ENCODE measurements around the gene COLEC12.
A peak's percentile ranks its signal among the peaks of the same experiment; 100 is the strongest.
"Not testable (repeated sequence)": the region's sequence is repeated elsewhere in the genome, so short reads cannot be mapped to it uniquely, and the experiment has no call there.

Gene COLEC12

GRCh38 chr18:422966-423365 lies 77.5 kb downstream of the COLEC12 start:
- DNase-seq, result no peak
- in situ Hi-C loops (cut with HindIII; ENCODE audit: low pct_ligation_motif_present, low pct_unique_long_range_greater_than_20kb, low sequenced_read_pairs), result no loop called here

DNA sequence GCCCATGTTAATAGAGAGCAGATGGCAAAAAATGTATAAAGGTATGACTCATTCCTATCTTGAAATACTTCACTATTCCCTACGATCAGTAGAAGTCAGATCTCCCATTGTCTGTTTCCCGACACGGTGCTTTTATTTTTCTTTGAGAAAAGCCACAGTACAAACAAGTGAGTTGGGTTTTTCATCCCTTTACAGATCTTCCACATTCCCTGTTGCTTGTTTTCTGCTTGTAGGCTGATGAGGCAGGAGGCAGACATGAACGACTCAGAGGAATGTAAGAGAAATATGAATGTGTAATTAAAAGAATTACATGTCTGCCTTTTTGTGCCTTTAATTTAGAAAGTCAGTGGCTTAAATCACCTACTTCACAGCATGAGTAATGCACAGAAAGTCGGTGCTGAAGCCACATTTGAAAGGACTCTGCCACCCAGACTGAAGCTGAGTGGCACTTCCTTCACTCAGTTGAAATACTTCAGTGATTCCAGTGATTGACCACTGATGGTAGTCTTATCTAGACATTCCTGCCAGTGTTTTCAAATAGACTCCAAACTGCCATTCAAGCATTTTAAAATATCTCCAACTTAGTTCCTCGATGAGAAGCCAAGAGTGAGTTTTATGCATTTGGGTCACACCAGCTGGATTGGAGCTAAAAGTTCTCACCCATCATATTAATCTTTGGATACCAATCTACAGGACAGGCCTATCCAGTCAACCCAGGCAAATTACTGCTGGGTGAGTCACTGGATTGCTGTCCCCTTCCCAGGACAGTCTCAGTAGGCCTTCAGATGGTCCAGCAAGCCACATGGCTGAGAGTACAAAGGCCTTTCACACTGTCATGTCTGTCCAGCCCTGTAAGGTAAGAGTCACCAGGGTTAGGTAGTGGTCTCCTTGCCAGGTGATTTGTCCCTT lies 79.0 kb downstream of the COLEC12 start:
- in situ Hi-C loops (cut with HindIII; ENCODE audit: low pct_ligation_motif_present, low pct_unique_long_range_greater_than_20kb, low sequenced_read_pairs), result no loop called here
- no peak for DNase-seq

GRCh38 chr18:420661-421246 lies 79.7 kb downstream of the COLEC12 start:
- DNase-seq, result no peak
- in situ Hi-C loops (cut with HindIII; ENCODE audit: low pct_ligation_motif_present, low pct_unique_long_range_greater_than_20kb, low sequenced_read_pairs), result no loop called here

DNA sequence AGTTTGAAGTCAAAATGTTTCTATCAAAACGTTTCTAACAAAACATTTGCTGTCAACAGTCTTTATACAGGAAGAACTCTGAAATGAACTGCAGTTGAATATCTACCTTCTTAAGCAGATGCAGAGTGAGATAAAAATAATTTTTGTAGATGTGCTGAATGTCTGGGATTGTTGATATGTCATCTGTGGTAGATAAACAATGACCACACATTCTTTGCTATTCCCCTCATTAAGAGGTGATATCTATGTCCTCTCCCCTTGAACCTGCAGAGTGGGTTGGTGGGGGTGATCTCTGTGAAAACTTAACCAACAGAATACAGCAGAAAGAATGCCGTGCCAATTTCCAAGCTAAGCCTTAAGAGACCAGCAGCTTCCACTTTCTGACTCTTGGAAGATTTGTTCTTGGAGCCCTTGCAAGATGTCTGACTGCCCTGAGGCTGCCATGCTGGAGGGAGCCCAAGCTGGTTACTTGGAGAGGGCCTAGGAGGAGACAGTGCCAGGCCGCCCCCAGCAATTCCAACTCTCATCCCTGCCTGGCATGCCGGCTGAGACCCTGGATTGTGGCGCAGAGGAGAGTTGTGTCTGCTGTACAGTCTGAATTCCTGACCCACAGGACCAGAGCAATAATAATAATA lies 80.8 kb downstream of the COLEC12 start:
- no peak for DNase-seq
- in situ Hi-C loops (cut with HindIII; ENCODE audit: low pct_ligation_motif_present, low pct_unique_long_range_greater_than_20kb, low sequenced_read_pairs), result no loop called here

DNA sequence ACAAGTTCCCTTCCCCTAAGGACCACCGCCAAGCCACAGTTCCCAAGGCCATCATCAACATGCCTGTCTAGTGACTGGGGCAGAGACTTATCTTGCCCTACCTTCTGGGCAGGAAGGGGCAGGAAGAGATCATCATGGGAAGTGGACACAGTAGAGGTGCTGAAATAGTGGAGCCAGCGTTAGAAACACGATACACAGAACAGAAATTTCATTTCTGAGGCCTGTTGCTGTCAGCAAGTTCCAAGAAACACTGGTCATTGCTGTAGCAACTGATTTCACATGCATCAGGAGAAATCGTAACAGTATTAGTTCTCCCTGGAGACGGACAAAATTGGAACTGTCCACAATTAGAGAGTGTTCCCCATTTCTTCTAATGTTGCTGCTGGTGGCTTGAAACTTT lies 83.0 kb downstream of the COLEC12 start:
- in situ Hi-C loops (cut with HindIII; ENCODE audit: low pct_ligation_motif_present, low pct_unique_long_range_greater_than_20kb, low sequenced_read_pairs), result no loop called here
- no peak for DNase-seq

DNA sequence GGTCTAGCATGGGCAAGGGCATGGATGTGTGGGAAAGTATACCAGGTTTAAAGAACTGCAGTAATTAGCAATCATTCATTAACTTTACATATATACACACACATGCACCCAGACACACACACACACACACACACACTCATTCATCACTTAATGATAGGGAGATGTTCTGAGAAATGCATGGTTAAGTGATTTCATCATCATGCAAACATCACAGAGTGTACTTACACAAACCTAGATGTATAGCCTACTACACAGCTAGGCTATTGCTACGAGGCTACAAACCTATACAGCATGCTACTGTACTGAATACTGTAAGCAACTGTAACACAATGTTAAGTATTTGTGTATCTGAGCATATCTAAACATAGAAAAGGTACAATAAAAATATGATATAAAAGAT lies 83.6 kb downstream of the COLEC12 start:
- DNase-seq, result no peak
- in situ Hi-C loops (cut with HindIII; ENCODE audit: low pct_ligation_motif_present, low pct_unique_long_range_greater_than_20kb, low sequenced_read_pairs), result no loop called here

DNA sequence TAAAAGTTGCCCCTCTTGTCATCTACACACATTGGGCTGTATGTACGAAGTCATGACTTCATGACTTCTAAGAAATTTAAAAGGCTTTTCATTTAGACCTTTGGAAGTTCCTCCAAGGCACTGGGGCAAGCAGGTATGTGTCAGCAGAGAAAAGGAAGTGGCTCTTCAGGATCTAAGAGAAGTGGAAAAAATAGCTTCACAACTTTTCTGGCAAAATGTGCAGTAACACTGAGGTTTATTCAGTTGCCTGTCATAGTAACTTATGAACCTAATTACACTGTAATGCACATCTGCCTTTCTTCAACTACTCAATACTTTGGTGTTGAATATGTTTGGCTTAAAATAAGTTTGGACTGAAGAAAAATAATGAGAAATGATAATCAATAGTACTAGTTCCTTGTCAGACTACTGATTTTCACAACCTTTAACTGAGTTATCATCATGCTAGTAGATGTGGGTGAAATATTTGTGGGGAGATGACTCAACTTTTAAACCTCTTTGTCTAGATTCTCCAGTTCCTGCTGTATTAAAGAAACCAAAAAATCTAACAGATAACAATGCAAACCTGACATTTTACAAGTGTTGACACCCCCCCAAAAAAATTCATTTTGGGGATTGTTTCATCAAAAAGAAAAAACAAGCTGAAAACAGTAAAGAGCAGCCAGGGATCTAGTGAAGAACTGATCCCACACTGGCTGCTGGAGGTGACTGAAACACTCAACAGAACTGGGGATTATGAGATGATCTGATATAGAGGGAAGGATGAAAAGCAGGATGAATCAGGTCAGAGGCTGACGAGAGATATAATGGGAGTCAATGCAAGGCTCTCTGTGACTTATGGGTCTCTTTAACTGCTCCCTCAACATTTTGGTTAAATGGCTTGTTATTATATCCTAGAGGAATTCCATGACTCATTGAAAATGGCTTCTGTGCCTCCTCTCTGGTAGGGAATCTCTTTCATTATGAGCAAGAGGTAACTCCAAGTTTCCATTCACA lies 84.6 kb downstream of the COLEC12 start:
- in situ Hi-C loops (cut with HindIII; ENCODE audit: low pct_ligation_motif_present, low pct_unique_long_range_greater_than_20kb, low sequenced_read_pairs), result no loop called here
- DNase-seq, result peak; percentile 42

GRCh38 chr18:415047-415446 lies 85.5 kb downstream of the COLEC12 start:
- DNase-seq, result no peak
- in situ Hi-C loops (cut with HindIII; ENCODE audit: low pct_ligation_motif_present, low pct_unique_long_range_greater_than_20kb, low sequenced_read_pairs), result no loop called here

- in situ Hi-C loops (cut with HindIII; ENCODE audit: low pct_ligation_motif_present, low pct_unique_long_range_greater_than_20kb, low sequenced_read_pairs), result no loop called here
- no peak for DNase-seq
Measured at GRCh38 chr18:413233-413632, 87.3 kb downstream of the COLEC12 start.

DNA sequence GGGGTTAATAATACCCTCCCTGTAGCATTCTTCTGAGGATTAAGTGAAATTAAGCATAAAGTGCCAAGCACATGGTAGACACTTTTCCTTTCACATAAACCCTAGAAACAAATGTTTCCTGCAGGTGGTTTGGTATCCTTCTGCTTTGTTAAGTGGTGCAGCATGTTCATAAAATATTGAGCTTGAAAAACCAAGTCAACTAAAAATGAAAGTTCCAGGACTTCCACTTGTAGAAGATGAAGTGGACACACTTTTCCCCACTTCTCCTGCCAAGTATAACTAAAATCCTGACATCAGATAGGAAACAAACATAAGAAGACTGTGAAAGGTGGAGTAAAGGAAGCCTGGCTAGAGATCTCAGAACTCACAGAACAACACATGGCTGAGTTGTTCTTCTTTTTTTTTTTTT lies 90.5 kb downstream of the COLEC12 start:
- DNase-seq, result no peak
- in situ Hi-C loops (cut with HindIII; ENCODE audit: low pct_ligation_motif_present, low pct_unique_long_range_greater_than_20kb, low sequenced_read_pairs), result no loop called here

DNA sequence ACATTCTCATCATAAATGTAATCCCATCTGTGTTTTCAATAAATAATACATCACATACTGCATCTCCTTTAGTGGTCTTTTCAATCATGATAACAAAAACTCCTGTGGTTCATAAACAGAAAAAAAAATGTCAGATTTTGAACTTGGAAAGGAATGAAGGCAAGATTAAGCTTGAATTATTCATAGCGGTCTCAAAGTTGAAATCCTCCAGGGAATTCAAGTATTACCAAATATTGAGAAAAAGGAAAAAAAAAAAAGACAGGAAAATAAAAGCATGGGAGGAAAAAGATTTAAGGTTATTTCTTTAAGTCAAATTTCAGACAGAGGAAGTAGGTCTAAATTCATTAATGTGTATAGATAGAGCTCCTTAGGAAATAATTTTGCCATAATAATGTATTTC lies 92.1 kb downstream of the COLEC12 start:
- in situ Hi-C loops (cut with HindIII; ENCODE audit: low pct_ligation_motif_present, low pct_unique_long_range_greater_than_20kb, low sequenced_read_pairs), result no loop called here

DNA sequence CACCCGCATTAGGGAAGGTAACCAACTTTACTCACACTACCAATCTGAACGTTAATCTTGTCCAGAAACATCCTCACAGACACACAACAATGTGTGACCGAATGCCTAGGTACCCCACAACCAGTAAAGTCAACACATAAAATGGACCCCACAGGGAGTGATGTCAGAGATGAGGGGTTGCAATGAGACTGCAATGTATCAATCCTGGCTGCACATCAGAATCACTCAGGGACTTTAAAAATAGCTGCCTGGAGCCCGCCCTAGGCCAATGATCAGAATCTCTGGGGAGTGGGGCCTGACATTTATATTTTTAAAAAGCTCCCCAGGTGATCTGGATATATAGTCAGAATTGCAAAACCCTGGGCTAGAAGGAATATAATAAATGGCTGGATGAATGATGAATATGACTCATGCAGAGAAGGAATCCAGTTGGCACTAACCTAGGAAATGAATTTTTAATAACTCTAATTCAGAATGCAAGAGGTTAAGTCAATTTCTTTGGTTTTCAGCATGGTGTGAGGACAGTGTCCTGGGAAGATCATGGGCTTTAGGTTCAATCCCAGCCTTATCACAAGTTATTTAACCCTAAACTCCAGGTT lies 92.8 kb downstream of the COLEC12 start:
- DNase-seq, result no peak

More for the DNA sequence above, 92.1 kb downstream of the COLEC12 start:
- DNase-seq, result no peak

GRCh38 chr18:407191-407590 lies 93.3 kb downstream of the COLEC12 start:
- in situ Hi-C loops (cut with HindIII; ENCODE audit: low pct_ligation_motif_present, low pct_unique_long_range_greater_than_20kb, low sequenced_read_pairs), result no loop called here
- DNase-seq, result no peak

More for the DNA sequence above, 92.8 kb downstream of the COLEC12 start:
- in situ Hi-C loops (cut with HindIII; ENCODE audit: low pct_ligation_motif_present, low pct_unique_long_range_greater_than_20kb, low sequenced_read_pairs), result no loop called here

DNA sequence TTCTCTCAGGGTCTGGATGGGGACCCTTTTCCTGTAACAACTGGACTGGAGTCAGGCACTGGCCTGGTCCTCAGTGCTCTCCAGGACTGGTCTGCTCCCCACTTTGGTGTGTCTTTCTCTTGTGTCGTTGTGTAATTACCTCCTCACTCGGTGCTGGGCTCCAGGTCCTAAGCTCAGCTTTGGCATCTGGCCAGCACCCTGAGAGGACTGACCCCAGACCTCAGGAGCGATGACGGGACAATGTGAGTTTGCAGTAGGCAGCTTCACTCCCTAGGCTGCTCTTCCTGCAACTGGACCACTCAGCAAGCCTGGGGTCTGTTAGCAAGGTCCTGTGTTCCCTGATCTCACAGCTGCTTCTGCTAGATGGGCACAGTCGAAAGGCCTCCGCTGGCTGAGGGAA lies 93.8 kb downstream of the COLEC12 start:
- no peak for DNase-seq
- in situ Hi-C loops (cut with HindIII; ENCODE audit: low pct_ligation_motif_present, low pct_unique_long_range_greater_than_20kb, low sequenced_read_pairs), result no loop called here

DNA sequence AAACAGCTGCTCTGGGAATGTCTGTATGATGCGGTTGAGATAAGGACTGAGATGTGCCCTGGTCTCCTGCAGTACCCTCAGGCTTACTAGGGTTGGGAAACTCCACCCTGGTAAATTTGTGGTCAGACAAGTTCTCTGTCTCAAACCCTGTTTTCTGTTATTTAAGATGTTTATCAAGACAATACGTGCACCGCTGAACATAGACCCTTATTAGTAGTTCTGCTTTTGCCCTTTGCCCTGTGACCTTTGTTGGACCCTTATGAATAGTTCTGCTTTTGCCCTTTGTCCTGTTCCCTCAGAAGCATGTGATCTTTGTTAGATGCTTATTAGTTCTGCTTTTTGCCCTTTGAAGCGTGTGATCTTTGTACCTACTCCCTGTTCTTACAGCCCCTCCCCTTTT lies 95.5 kb downstream of the COLEC12 start:
- DNase-seq; in situ Hi-C loops (cut with HindIII; ENCODE audit: low pct_ligation_motif_present, low pct_unique_long_range_greater_than_20kb, low sequenced_read_pairs): not testable (repeated sequence)

DNA sequence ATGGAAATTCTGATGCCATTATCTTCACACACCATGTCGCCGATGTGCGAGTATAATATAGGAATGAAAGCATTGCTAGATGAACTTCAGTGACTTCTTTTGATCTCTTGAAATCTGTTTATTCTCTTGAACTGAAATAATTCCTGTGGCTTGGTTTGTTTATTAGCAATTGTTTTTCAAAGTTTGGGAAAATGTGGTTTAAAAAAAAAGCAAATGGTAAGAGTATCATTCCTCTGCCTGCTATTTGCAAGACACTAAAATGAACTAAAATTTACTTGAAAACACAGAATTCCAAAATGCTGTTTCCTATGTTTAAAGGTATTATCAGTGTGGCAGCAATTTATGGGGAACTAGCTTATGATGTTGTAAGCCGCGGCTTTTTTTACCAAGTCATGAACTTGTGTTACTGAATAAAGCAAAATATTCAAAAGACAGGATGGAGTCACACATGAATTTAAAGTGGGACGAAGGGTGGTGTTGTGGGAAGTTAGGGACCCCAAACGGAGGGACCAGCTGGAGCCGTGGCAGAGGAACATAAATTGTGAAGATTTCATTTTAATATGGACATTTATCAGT lies 96.4 kb downstream of the COLEC12 start:
- DNase-seq, result no peak
- in situ Hi-C loops (cut with HindIII; ENCODE audit: low pct_ligation_motif_present, low pct_unique_long_range_greater_than_20kb, low sequenced_read_pairs), result no loop called here

GRCh38 chr18:402129-402528 lies 98.4 kb downstream of the COLEC12 start:
- in situ Hi-C loops (cut with HindIII; ENCODE audit: low pct_ligation_motif_present, low pct_unique_long_range_greater_than_20kb, low sequenced_read_pairs), result no loop called here
- DNase-seq, result no peak

DNA sequence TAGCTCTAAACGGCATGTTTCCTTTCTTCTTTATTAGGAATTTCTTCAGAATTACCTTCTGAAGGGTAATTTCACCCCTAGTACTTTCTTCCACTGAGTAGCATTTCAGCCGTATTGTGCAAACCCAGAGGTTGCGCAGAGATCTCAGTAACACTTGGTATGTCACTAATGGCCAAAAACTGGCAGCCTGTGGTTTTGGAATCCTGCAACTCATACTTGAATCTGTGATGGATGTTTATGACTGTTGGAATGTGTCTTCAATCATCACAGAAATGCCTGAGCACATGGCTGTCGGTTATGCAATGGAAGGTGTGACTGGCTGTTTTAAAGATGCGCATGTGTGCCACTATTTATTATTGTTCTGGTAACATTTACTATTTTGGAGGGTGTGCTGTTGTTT lies 100.0 kb downstream of the COLEC12 start:
- no peak for DNase-seq
- in situ Hi-C loops (cut with HindIII; ENCODE audit: low pct_ligation_motif_present, low pct_unique_long_range_greater_than_20kb, low sequenced_read_pairs), result no loop called here

All from ACHN (cell line).